DMS114 treated with DMSO at 0.1 percent for 48 hours (cell line): ENCODE results near the gene ZNF789.

Experiments
- DNase-seq: peaks from one replicate; lab custom pipeline; 2025; ENCODE audit not compliant: unreplicated experiment; lab: John Stamatoyannopoulos, UW

The ZNF789 gene

DNA sequence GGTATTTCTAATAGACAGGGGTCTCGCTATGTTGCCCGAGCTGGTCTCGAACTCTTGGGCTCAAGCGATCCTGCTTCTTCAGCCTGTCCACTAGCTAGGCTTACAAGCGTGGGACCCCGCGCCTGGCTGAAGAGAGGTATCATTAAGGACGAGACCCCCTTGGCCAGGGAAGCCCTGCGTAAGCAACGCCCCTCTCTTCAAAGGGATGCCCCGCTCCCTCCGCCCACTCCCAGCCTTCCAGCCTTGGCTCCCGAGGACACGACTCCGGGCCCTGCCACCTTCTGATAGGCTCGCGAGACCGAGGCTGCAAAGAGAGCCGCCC, 31.6 kb downstream of the ZNF789 start:
- DNase-seq = no peak

GRCh38 chr7:99504603-99505323, 32.1 kb downstream of the ZNF789 start, which contains the start of gene ZKSCAN5:
ZKSCAN5 (plus strand) TSS chr7:99504662; CDS start chr7:99506045, 1,383 bp downstream.
- peak; percentile 93 for DNase-seq

DNA sequence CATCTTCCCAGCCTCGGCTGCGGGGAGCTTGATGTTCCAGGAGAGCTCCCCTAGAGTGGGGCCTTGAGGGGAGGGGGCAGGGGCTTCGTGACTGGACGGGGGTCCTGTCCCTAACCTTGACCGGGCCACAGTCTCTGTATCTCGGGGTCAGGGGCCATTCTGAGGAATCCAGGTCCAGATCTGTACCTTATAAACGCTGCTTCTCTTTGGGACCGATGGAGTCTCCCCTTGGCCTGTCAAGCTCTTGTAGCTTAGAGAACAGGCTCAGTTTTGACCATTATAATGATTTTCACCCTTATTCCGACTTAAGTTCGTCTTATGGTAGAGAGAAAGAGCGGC, 32.6 kb downstream of the ZNF789 start:
- DNase-seq = no peak

DNA sequence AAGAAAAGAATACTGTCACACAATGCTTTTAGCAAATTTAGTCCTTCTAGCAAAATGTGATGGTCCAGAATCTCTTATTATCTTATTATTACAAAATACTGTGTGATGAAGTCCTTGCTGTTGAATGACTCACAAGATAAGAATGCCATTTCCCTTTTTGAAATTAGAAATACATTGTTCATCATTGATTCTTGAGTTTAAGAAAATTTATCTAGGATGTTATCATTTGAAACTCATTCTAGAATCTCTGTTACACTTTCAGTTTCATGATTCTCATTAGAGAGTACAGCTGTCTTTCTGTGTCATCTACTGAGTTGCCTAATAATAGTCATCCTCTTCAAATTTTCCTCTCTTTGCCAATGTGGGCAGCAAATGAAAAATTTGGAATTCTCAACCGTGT, 41.4 kb downstream of the ZNF789 start:
- DNase-seq = no peak

- no peak for DNase-seq
These were observed 48.7 kb downstream of the ZNF789 start for GRCh38 chr7:99521399-99521798.

GRCh38 chr7:99525713-99526440, 53.2 kb downstream of the ZNF789 start:
- no peak for DNase-seq

DNA sequence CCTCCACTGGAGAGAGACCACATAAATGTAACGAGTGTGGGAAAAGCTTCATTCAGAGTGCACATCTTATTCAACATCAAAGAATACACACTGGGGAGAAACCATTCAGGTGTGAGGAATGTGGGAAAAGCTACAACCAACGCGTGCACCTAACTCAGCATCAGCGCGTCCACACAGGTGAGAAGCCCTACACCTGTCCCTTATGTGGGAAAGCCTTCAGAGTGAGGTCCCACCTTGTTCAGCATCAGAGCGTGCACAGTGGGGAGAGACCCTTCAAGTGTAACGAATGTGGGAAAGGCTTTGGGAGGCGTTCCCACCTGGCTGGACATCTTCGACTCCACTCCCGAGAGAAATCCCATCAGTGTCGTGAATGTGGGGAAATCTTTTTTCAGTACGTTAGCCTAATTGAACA, 58.7 kb downstream of the ZNF789 start:
- no peak for DNase-seq

DNA sequence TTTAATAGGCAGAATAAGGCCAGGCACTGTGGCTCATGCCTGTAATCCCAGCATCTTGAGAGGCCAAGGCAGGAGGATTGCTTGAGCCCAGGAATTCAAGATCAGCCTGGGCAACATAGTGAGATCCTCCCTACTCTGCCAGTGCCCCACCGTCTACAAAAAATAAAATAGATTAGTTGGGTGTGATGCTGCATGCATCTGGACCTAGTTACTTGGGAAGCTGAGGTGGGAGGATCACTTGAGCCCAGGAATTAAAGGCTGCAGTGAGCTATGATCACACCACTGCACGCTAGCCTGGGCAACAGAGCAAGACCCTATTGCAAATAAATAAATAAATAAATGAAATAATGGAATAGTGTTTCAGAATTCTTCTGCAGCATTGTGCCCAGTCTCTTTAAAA, 63.0 kb downstream of the ZNF789 start:
- DNase-seq = no peak
